IMR-90 (cell line): Measurements from ENCODE around the gene LECT2.

Experiments
- CEBPB ChIP-seq: IDR thresholded peaks from 2 replicates; pipeline ENCODE4 v1.6.1; 2012; ENCODE audit warnings: low read depth, low read length, improper control_type of control experiment
- ELK1 ChIP-seq: fragments of 150-350 bp; IDR thresholded peaks from 2 replicates; pipeline ENCODE4 v1.6.1; 2016; ENCODE audit warnings: low read depth, mild to moderate bottlenecking, low read length, moderate library complexity, borderline replicate concordance
- FOS ChIP-seq: fragments of 150-350 bp; IDR thresholded peaks from 2 replicates; pipeline ENCODE4 v1.6.1; 2016; ENCODE audit warnings: low read depth, low read length
- MAZ ChIP-seq: IDR thresholded peaks from 2 replicates; pipeline ENCODE4 v1.6.1; 2012; ENCODE audit warnings: low read depth, mild to moderate bottlenecking, low read length, improper control_type of control experiment, moderate library complexity, borderline replicate concordance
- MXI1 ChIP-seq: IDR thresholded peaks from 2 replicates; pipeline ENCODE4 v1.6.1; 2012; ENCODE audit warnings: low read depth, mild to moderate bottlenecking, low read length, moderate library complexity, borderline replicate concordance
- POLR2A ChIP-seq: IDR thresholded peaks from 2 replicates; pipeline ENCODE4 v1.6.1; 2012; ENCODE audit warnings: mild to moderate bottlenecking, low read depth, low read length
- RAD21 ChIP-seq: IDR thresholded peaks from 2 replicates; pipeline ENCODE4 v1.6.1; 2012; ENCODE audit warnings: low read length, improper control_type of control experiment
- RCOR1 ChIP-seq: IDR thresholded peaks from 2 replicates; pipeline ENCODE4 v1.6.1; 2012; ENCODE audit warnings: mild to moderate bottlenecking, low read length, improper control_type of control experiment; ENCODE audit not compliant: insufficient replicate concordance
- RFX5 ChIP-seq: IDR thresholded peaks from 2 replicates; pipeline ENCODE4 v1.8.0; 2012; ENCODE audit warnings: low read depth, mild to moderate bottlenecking, low read length, moderate library complexity
- SMC3 ChIP-seq: fragments of 150-350 bp; IDR thresholded peaks from 2 replicates; pipeline ENCODE4 v1.6.1; 2016; ENCODE audit warnings: low read depth, mild to moderate bottlenecking, antibody characterized with exemption, low read length, moderate library complexity
- USF2 ChIP-seq: fragments of 150-350 bp; IDR thresholded peaks from 2 replicates; pipeline ENCODE4 v1.6.1; 2017; ENCODE audit warnings: mild to moderate bottlenecking, antibody characterized with exemption, low read length, low read depth
- TF ChIP-seq, protein P1 (sequence below): conservative IDR thresholded peaks from 2 replicates; pipeline ENCODE4 v1.5.1; 2012; ENCODE audit warnings: mild to moderate bottlenecking, low read depth, low read length, improper control_type of control experiment

GRCh38 chr5:135993880-135994636 is 39.3 kb upstream of the LECT2 start:
- TF ChIP-seq POLR2A (peak; percentile 72), RAD21 (peak; percentile 16; the same call in 1 of the 2 replicates), USF2 (no peak), RCOR1 (peak; percentile 51), RFX5 (no peak), MXI1 (no peak), SMC3 (no peak), FOS (peak; percentile 95), CEBPB (peak; percentile 27; the same call in 1 of the 2 replicates), ELK1 (no peak), MAZ (peak; percentile 63; the same call in 1 of the 2 replicates)
- TF ChIP-seq, protein P1, sequence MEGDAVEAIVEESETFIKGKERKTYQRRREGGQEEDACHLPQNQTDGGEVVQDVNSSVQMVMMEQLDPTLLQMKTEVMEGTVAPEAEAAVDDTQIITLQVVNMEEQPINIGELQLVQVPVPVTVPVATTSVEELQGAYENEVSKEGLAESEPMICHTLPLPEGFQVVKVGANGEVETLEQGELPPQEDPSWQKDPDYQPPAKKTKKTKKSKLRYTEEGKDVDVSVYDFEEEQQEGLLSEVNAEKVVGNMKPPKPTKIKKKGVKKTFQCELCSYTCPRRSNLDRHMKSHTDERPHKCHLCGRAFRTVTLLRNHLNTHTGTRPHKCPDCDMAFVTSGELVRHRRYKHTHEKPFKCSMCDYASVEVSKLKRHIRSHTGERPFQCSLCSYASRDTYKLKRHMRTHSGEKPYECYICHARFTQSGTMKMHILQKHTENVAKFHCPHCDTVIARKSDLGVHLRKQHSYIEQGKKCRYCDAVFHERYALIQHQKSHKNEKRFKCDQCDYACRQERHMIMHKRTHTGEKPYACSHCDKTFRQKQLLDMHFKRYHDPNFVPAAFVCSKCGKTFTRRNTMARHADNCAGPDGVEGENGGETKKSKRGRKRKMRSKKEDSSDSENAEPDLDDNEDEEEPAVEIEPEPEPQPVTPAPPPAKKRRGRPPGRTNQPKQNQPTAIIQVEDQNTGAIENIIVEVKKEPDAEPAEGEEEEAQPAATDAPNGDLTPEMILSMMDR = no peak
